Kidney epithelial cell (primary cell): ENCODE results near the gene CMBL. TPM values are rescaled to one million over a fixed set of nuclear protein-coding genes. Genes with fewer than 3 reads are reported as not detected.

Source experiments
- DNase-seq: peaks from one replicate; pipeline ENCODE4 v3.0.0-alpha.2; 2010; ENCODE audit warnings: low read depth
- H3K27me3 ChIP-seq: 2 replicates; pipeline ENCODE4 v1.6.0; 2011; ENCODE audit warnings: low read length; ENCODE audit not compliant: control insufficient read depth, insufficient read depth
- H3K36me3 ChIP-seq: 2 replicates; pipeline ENCODE4 v1.5.1; 2011; ENCODE audit warnings: low read length; ENCODE audit not compliant: control insufficient read depth, insufficient read depth
- H3K4me3 ChIP-seq: 2 replicates; pipeline ENCODE4 v1.5.1; 2011; ENCODE audit warnings: low read depth, mild to moderate bottlenecking, control low read depth, low read length
- CTCF ChIP-seq: IDR thresholded peaks from 2 replicates; pipeline ENCODE4 v1.5.1; 2011; ENCODE audit warnings: mild to moderate bottlenecking, moderate library complexity, low read length, control low read depth, inconsistent platforms; ENCODE audit not compliant: insufficient read depth, poor library complexity, severe bottlenecking
- total RNA-seq: library from RNA; depleted of rRNA; stranded (reverse); fragments of >200 nt; gene quantifications from 2 replicates; pipeline ENCODE4 v1.2.3, GENCODE V29; 2015

CMBL gene
- total RNA-seq, 1 donor from 2014 or later = 7.8 TPM

- H3K27me3 ChIP-seq = no peaks in the 10 kb centered on the region
- peak; percentile 57 for TF ChIP-seq CTCF
- H3K36me3 ChIP-seq = no peaks in the 10 kb centered on the region
- no peak for DNase-seq
- no peak overlapping the region for H3K4me3 ChIP-seq
These were observed 74.2 kb downstream of the CMBL start for GRCh38 chr5:10233505-10233904.

GRCh38 chr5:10233011-10233410, 74.7 kb downstream of the CMBL start:
- Histone ChIP-seq H3K36me3 (no peaks in the 10 kb centered on the region), H3K27me3 (no peaks in the 10 kb centered on the region), H3K4me3 (no peak overlapping the region)
- TF ChIP-seq CTCF = no peak
- DNase-seq = no peak

- Histone ChIP-seq H3K36me3 (no peaks in the 10 kb centered on the region), H3K27me3 (no peaks in the 10 kb centered on the region), H3K4me3 (no peak overlapping the region)
- TF ChIP-seq CTCF = no peak
- DNase-seq = no peak
These were observed 75.3 kb downstream of the CMBL start for GRCh38 chr5:10232386-10232785.

- H3K36me3 ChIP-seq = no peaks in the 10 kb centered on the region
- no peak for DNase-seq
These were observed 78.2 kb downstream of the CMBL start for GRCh38 chr5:10229306-10230048.

GRCh38 chr5:10228288-10228687, 79.4 kb downstream of the CMBL start:
- Histone ChIP-seq H3K27me3 (no peaks in the 10 kb centered on the region), H3K36me3 (no peaks in the 10 kb centered on the region), H3K4me3 (no peak overlapping the region)
- TF ChIP-seq CTCF = no peak
- DNase-seq = no peak

More at GRCh38 chr5:10229306-10230048, 78.2 kb downstream of the CMBL start:
- Histone ChIP-seq H3K27me3 (no peaks in the 10 kb centered on the region), H3K4me3 (no peak overlapping the region)
- peak; percentile 16 for TF ChIP-seq CTCF

Other genes with a start within 250 kb of the CMBL start
- 16.9 and 51.2 TPM in 2 replicates for gene ATPSCKMT, start 58.0 kb downstream of the CMBL start, total RNA-seq
- gene CCT5, start 57.6 kb downstream of the CMBL start, total RNA-seq = 442 and 506 TPM in 2 replicates
- gene MARCHF6, start 45.8 kb upstream of the CMBL start, total RNA-seq = 40.7 and 47.1 TPM in 2 replicates
- 0.21 TPM in 1 of 2 replicates, not detected in the other for gene ROPN1L, start 134.0 kb upstream of the CMBL start, total RNA-seq